Caco-2 (cell line): ENCODE measurements around the gene RIOK2. TPM values are rescaled to one million over a fixed set of nuclear protein-coding genes. Genes with fewer than 3 reads are reported as not detected.

Experiments used
- BruUV-seq: library from RNA; stranded (reverse); fragments of 400-500 nt; replicated peaks from 2 replicates; lab custom pipeline; 2021; lab: Mats Ljungman, UMichigan
- CTCF ChIA-PET: fragments of 300-600 bp; sonication (Branson Sonifier 250); formaldehyde crosslinking; loops from one replicate; lab custom pipeline; 2022; ENCODE audit warnings: antibody characterized with exemption; lab: Charles Lee
- POLR2A ChIA-PET: fragments of 300-600 bp; sonication (Branson Sonifier 250); formaldehyde crosslinking; loops from one replicate; lab custom pipeline; 2022; ENCODE audit warnings: antibody characterized with exemption; lab: Charles Lee
- DNase-seq, 2 experiments: peaks; one replicate each; pipeline versions ENCODE4 v3.0.0 to v3.0.0-alpha.2; 2020 to 2022
- H3K27me3 ChIP-seq: replicated peaks from 2 replicates; pipeline ENCODE4 v1.6.0; 2011; ENCODE audit warnings: low read length; ENCODE audit not compliant: control insufficient read depth, insufficient read depth
- H3K36me3 ChIP-seq: 2 replicates; pipeline ENCODE4 v1.5.1; 2011; ENCODE audit warnings: low read length; ENCODE audit not compliant: control insufficient read depth, insufficient read depth
- H3K4me1 ChIP-seq: fragments of 250-450 bp; sonication (Bioruptor Pico); 2 replicates; pipeline ENCODE4 v1.5.1; 2020; ENCODE audit warnings: mild to moderate bottlenecking
- H3K4me3 ChIP-seq: 2 replicates; pipeline ENCODE4 v1.5.1; 2011; ENCODE audit warnings: low read depth, mild to moderate bottlenecking, control low read depth, low read length
- H3K9me3 ChIP-seq: fragments of 250-450 bp; sonication (Bioruptor Pico); 2 replicates; pipeline ENCODE4 v1.5.1; 2020; ENCODE audit warnings: mild to moderate bottlenecking, moderate library complexity
- H3K27ac Mint-ChIP-seq: one replicate; pipeline ENCODE4 v1.8.0; 2022; ENCODE audit warnings: mixed read lengths; ENCODE audit not compliant: unreplicated experiment
- H3K27me3 Mint-ChIP-seq: one replicate; pipeline ENCODE4 v1.8.0; 2022; ENCODE audit warnings: mixed read lengths; ENCODE audit not compliant: insufficient read depth, unreplicated experiment
- H3K36me3 Mint-ChIP-seq: one replicate; pipeline ENCODE4 v1.8.0; 2022; ENCODE audit warnings: mild to moderate bottlenecking, mixed read lengths; ENCODE audit not compliant: insufficient read depth, unreplicated experiment
- H3K4me1 Mint-ChIP-seq: one replicate; pipeline ENCODE4 v1.8.0; 2022; ENCODE audit warnings: low read depth, mixed read lengths; ENCODE audit not compliant: unreplicated experiment
- H3K4me3 Mint-ChIP-seq: one replicate; pipeline ENCODE4 v1.8.0; 2022; ENCODE audit warnings: mild to moderate bottlenecking, moderate library complexity, mixed read lengths; ENCODE audit not compliant: unreplicated experiment
- H3K9me3 Mint-ChIP-seq: one replicate; pipeline ENCODE4 v1.8.0; 2022; ENCODE audit warnings: mixed read lengths; ENCODE audit not compliant: unreplicated experiment
- CTCF ChIP-seq, 2 experiments: fragments of 200-600 bp in 1 of 2; IDR thresholded peaks; 1 replicate in 1 of 2; 2 replicates in 1 of 2; pipeline versions ENCODE4 v1.5.1 to v1.8.0; 2011 to 2022; ENCODE audit warnings: antibody characterized with exemption in 1 of 2, control low read depth in 1 of 2, inconsistent platforms in 1 of 2, low read depth in 1 of 2, low read length in 1 of 2, mild to moderate bottlenecking in 1 of 2, moderate library complexity in 1 of 2; ENCODE audit not compliant: insufficient read depth in 1 of 2, severe bottlenecking in 1 of 2, unreplicated experiment in 1 of 2
- intact Hi-C: fragments of 100-400 bp; cut with micrococcal nuclease; formaldehyde crosslinking; loops from one replicate; pipeline ENCODE4 v1.10.0; 2022; ENCODE audit not compliant: unreplicated experiment
- total RNA-seq: library from RNA; stranded (reverse); gene quantifications from 2 replicates; pipeline ENCODE4 v1.2.3, GENCODE V29; 2022

Gene RIOK2
- total RNA-seq, 1 experiment from 2014 or later: 36.3 TPM

GRCh38 chr5:97136475-97136874 lies 46.6 kb downstream of the RIOK2 start:
- Mint-ChIP-seq H3K9me3 (no peaks in the 10 kb centered on the region), H3K4me1 (peaks cover 23% of the 10 kb centered on the region), H3K27ac (no peak overlapping the region), H3K36me3 (no peaks in the 10 kb centered on the region), H3K27me3 (no peaks in the 10 kb centered on the region), H3K4me3 (no peak overlapping the region)
- TF ChIP-seq CTCF (IDR thresholded peaks at IDR 0.05; ENCODE audit: insufficient read depth in 1 of 2, low read depth in 1 of 2, low read length in 1 of 2, severe bottlenecking in 1 of 2, unreplicated experiment in 1 of 2): no peak
- POLR2A ChIA-PET: no interaction called here
- Histone ChIP-seq H3K4me1 (peaks cover 3% of the 10 kb centered on the region), H3K36me3 (no peaks in the 10 kb centered on the region), H3K9me3 (no peaks in the 10 kb centered on the region), H3K4me3 (no peak overlapping the region), H3K27me3 (no peaks in the 10 kb centered on the region)
- CTCF ChIA-PET: no interaction called here
- DNase-seq: no peak
- BruUV-seq: no TSS peak
- intact Hi-C loops: no loop called here

- TF ChIP-seq CTCF (IDR thresholded peaks at IDR 0.05; ENCODE audit: insufficient read depth in 1 of 2, low read depth in 1 of 2, low read length in 1 of 2, severe bottlenecking in 1 of 2, unreplicated experiment in 1 of 2): no peak
- BruUV-seq: no TSS peak
- POLR2A ChIA-PET: no interaction called here
Observed at GRCh38 chr5:97135868-97136267, 47.2 kb downstream of the RIOK2 start.

GRCh38 chr5:97134634-97135033 lies 48.4 kb downstream of the RIOK2 start:
- Mint-ChIP-seq H3K9me3 (no peaks in the 10 kb centered on the region), H3K27me3 (no peaks in the 10 kb centered on the region)
- intact Hi-C loops: no loop called here

More at GRCh38 chr5:97135868-97136267, 47.2 kb downstream of the RIOK2 start:
- Mint-ChIP-seq H3K36me3 (no peaks in the 10 kb centered on the region), H3K9me3 (no peaks in the 10 kb centered on the region), H3K27me3 (no peaks in the 10 kb centered on the region), H3K4me1 (peaks cover 23% of the 10 kb centered on the region), H3K27ac (no peak overlapping the region), H3K4me3 (no peak overlapping the region)
- DNase-seq: no peak
- no peaks in the 10 kb centered on the region; the same call in 1 of the 2 replicates for H3K4me1 ChIP-seq
- H3K36me3 ChIP-seq: no peaks in the 10 kb centered on the region
- H3K4me3 ChIP-seq: no peak overlapping the region
- CTCF ChIA-PET: no interaction called here
- intact Hi-C loops: no loop called here
- no peaks in the 10 kb centered on the region for H3K27me3 ChIP-seq
- H3K9me3 ChIP-seq: no peaks in the 10 kb centered on the region

More at GRCh38 chr5:97134634-97135033, 48.4 kb downstream of the RIOK2 start:
- ChIA-PET CTCF (interaction anchor here (1.1 kb wide), 1 partner anchor 91 kb away, joined by 3 read pairs; no protein-coding TSS in a partner anchor), POLR2A (no interaction called here)
- DNase-seq: no peak
- no TSS peak for BruUV-seq
- H3K4me1 Mint-ChIP-seq: peaks cover 13% of the 10 kb centered on the region
- no peak for TF ChIP-seq CTCF (IDR thresholded peaks at IDR 0.05; ENCODE audit: insufficient read depth in 1 of 2, low read depth in 1 of 2, low read length in 1 of 2, severe bottlenecking in 1 of 2, unreplicated experiment in 1 of 2)
- no peaks in the 10 kb centered on the region for H3K36me3 ChIP-seq
- H3K27me3 ChIP-seq: no peaks in the 10 kb centered on the region
- H3K27ac Mint-ChIP-seq: no peak overlapping the region
- no peak overlapping the region for H3K4me3 Mint-ChIP-seq
- H3K4me1 ChIP-seq: no peaks in the 10 kb centered on the region
- H3K4me3 ChIP-seq: no peak overlapping the region
- H3K36me3 Mint-ChIP-seq: no peaks in the 10 kb centered on the region
- H3K9me3 ChIP-seq: no peaks in the 10 kb centered on the region
